PFSK-1 (cell line): ENCODE results near the gene ASCL5.

Source experiments
- FOXP2 ChIP-seq: optimal IDR thresholded peaks from 2 replicates; pipeline ENCODE3; 2011; ENCODE audit warnings: borderline replicate concordance, control low read depth, inconsistent platforms; ENCODE audit not compliant: insufficient read depth; ENCODE audit errors: extremely low read length, extremely low read depth
- POLR2AphosphoS5 ChIP-seq: IDR thresholded peaks from 2 replicates; pipeline ENCODE4 v1.6.1; 2012; ENCODE audit warnings: low read depth, mild to moderate bottlenecking, control low read depth, low read length, moderate library complexity
- SIN3A ChIP-seq: IDR thresholded peaks from 2 replicates; pipeline ENCODE4 v1.6.1; 2012; ENCODE audit warnings: mild to moderate bottlenecking, low read length, moderate library complexity, borderline replicate concordance; ENCODE audit not compliant: insufficient read depth
- TAF1 ChIP-seq: IDR thresholded peaks from 2 replicates; pipeline ENCODE4 v1.6.1; 2012; ENCODE audit warnings: low read length, control low read depth, borderline replicate concordance; ENCODE audit not compliant: insufficient read depth
- TF ChIP-seq, protein P1 (sequence below), 2 experiments: IDR thresholded peaks; 2 replicates each; pipeline versions ENCODE4 v1.6.1 to v1.8.0; 2011 to 2012; ENCODE audit warnings: low read depth in 2 of 2, low read length in 2 of 2, control low read depth in 1 of 2, inconsistent platforms in 1 of 2, mild to moderate bottlenecking in 1 of 2, moderate library complexity in 1 of 2; ENCODE audit not compliant: insufficient read depth in 1 of 2

The ASCL5 gene

GRCh38 chr1:201136355-201137023 is 9.5 kb upstream of the ASCL5 start:
- TF ChIP-seq SIN3A (no peak), TAF1 (no peak), POLR2AphosphoS5 (no peak), FOXP2 (no peak)
- TF ChIP-seq, protein P1, sequence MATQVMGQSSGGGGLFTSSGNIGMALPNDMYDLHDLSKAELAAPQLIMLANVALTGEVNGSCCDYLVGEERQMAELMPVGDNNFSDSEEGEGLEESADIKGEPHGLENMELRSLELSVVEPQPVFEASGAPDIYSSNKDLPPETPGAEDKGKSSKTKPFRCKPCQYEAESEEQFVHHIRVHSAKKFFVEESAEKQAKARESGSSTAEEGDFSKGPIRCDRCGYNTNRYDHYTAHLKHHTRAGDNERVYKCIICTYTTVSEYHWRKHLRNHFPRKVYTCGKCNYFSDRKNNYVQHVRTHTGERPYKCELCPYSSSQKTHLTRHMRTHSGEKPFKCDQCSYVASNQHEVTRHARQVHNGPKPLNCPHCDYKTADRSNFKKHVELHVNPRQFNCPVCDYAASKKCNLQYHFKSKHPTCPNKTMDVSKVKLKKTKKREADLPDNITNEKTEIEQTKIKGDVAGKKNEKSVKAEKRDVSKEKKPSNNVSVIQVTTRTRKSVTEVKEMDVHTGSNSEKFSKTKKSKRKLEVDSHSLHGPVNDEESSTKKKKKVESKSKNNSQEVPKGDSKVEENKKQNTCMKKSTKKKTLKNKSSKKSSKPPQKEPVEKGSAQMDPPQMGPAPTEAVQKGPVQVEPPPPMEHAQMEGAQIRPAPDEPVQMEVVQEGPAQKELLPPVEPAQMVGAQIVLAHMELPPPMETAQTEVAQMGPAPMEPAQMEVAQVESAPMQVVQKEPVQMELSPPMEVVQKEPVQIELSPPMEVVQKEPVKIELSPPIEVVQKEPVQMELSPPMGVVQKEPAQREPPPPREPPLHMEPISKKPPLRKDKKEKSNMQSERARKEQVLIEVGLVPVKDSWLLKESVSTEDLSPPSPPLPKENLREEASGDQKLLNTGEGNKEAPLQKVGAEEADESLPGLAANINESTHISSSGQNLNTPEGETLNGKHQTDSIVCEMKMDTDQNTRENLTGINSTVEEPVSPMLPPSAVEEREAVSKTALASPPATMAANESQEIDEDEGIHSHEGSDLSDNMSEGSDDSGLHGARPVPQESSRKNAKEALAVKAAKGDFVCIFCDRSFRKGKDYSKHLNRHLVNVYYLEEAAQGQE (IDR thresholded peaks at IDR 0.05; ENCODE audit: insufficient read depth in 1 of 2, low read depth in 2 of 2, low read length in 2 of 2): no peak

DNA sequence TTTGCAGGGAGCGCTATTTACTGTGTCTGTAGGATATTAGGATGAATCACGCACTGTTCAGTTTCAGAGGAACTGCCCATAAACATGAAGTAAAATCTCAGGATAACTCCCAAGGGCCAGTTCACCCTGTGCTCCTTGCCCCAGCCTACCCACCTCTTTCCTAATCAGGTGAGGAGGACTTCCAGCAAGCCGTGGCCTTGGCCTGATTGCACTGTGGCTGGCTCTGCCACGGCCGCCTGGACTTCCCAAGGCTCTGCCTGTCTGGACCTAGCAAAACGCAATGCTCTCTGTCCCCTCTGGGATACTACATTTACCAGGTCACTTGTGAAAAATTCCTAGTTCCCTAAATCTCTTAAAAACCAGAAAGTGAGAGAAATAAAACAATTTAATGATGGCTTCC is 7.4 kb upstream of the ASCL5 start:
- TF ChIP-seq TAF1: no peak
- TF ChIP-seq SIN3A: no peak
- TF ChIP-seq, protein P1 (IDR thresholded peaks at IDR 0.05; ENCODE audit: insufficient read depth in 1 of 2, low read depth in 2 of 2, low read length in 2 of 2): no peak
- TF ChIP-seq FOXP2: no peak
- no peak for TF ChIP-seq POLR2AphosphoS5

GRCh38 chr1:201131398-201131797 is 4.4 kb upstream of the ASCL5 start:
- TF ChIP-seq FOXP2 (no peak), POLR2AphosphoS5 (no peak), SIN3A (no peak), TAF1 (no peak)
- TF ChIP-seq, protein P1 (IDR thresholded peaks at IDR 0.05; ENCODE audit: insufficient read depth in 1 of 2, low read depth in 2 of 2, low read length in 2 of 2): no peak

GRCh38 chr1:201128962-201129361 is 2.0 kb upstream of the ASCL5 start:
- TF ChIP-seq POLR2AphosphoS5 (no peak), SIN3A (no peak), TAF1 (no peak), FOXP2 (no peak)
- TF ChIP-seq, protein P1 (IDR thresholded peaks at IDR 0.05; ENCODE audit: insufficient read depth in 1 of 2, low read depth in 2 of 2, low read length in 2 of 2): no peak

GRCh38 chr1:201128476-201128875 is 1.5 kb upstream of the ASCL5 start:
- no peak for TF ChIP-seq SIN3A
- TF ChIP-seq, protein P1 (IDR thresholded peaks at IDR 0.05; ENCODE audit: insufficient read depth in 1 of 2, low read depth in 2 of 2, low read length in 2 of 2): no peak
- TF ChIP-seq FOXP2: no peak
